Stimulated activated CD4-positive, alpha-beta T cell treated with anti-CD3 and anti-CD28 coated beads, Interleukin-4, amount 100 ng/mL, for 1 hour (primary cell): ENCODE results near the gene PHYH.
"Not testable (repeated sequence)": the region's sequence is repeated elsewhere in the genome, so short reads cannot be mapped to it uniquely, and the experiment has no call there.

Source experiments
- DNase-seq: peaks from one replicate; pipeline ENCODE4 v3.0.0-alpha.2; 2020

Gene PHYH

GRCh38 chr10:13299437-13300287, at the start of gene PHYH:
Gene PHYH (minus strand): TSS chr10:13300064. CDS start chr10:13300042, 22 bp downstream.
- DNase-seq = peak; percentile 78

- DNase-seq = peak; percentile 85
These were observed 48.6 kb upstream of the PHYH start, which contains the start of gene SEPHS1 for GRCh38 chr10:13348216-13349017. Gene SEPHS1 (minus strand): TSS chr10:13348293. CDS start chr10:13344950, 3,343 bp downstream.

- peak; percentile 84 for DNase-seq
These were observed 47.8 kb upstream of the PHYH start for GRCh38 chr10:13347500-13348156.

DNA sequence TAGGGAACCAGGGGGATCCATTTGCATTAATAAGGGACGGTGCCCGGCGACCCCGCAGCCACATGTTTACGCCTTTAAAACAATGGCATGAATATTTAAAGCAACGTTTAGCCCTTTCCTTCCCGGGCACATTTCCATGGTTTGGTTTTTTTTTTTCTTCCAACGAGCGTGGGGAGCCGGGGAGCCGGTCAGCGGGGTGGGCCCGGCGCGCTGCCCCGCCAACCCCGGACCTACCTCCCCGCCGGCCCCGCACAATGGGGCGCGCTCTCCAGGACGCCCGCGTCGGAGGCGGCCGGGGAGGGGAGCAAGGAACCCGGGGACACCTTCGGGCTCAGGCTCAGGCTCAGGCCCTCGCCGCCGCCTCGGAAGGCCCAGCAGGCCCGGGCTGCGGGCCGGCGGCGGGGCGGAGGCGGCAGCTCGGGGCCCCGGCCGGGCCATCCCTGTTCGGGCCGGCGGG, 47.2 kb upstream of the PHYH start:
- no peak for DNase-seq

DNA sequence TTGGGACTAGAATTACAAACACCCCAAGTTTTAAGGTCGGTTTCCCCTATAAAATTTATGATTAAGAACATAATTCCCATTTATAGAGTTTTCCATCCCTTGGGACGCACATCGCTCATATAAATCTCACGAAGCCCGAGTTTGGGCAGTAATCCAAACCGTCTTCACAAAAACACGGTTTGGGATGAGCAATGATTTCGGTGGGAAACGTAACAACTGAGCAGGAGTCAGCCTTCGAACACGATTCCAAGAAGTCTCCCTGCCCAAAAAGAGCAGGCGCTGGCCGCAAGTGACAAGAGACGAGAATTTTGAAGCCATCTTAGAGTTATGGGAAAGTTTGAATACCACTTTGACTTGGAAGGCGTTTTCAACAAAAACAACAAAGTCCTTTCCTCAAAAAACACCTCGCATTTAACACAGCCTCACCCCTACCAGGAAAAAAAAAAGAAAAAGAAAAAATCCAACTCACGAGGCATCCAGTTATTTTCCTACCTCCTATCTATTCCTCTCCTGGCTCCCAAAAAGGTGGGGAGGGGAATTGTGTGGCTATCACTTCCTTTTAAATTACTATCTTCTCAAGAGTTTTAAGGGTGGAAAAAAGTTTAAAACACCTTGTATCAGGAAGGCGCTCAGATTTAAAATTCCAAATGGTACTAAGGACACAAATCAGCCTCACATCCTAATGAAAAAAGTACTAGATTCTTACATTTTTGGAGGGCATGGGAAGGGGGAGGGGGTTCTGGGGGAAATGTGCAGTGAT, 46.6 kb upstream of the PHYH start:
- no peak for DNase-seq

DNA sequence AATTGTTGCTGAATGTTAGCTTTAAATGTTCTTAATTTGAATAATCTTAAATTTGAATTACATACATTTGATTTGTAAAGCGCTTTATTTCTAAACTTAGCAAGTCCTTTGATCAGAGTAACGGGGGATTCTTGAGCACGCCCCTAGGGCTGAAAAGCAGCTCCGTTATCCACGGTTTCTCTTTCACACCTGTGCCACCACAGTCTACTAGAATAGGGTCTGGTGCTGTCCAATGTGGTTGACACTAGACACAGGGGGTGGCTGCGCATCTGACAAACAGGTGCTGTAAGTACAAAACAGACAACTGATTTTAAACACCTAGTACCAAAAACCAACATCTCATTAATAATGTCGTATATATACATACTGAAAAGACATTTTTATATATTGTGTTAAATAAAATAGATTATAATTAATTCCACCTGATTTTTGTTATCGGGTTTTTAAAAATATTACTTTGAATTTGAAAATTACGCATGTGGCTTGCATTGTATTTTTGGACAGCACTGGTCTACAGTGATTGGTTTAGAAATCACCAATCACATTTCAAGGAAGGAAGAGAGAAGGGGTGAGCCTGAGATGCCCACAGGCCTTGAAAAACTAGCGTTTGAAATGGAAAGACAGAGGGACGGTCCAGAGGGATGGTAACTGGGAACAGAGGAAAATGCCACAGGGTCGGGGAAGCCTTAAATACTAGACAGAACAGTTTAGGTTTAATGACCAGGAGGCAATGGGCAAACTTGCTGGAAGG, 40.9 kb upstream of the PHYH start:
- DNase-seq = no peak

GRCh38 chr10:13340068-13340467, 40.2 kb upstream of the PHYH start:
- DNase-seq = no peak

- DNase-seq = no peak
These were observed 38.7 kb upstream of the PHYH start for GRCh38 chr10:13338390-13339110.

GRCh38 chr10:13337827-13338196, 37.9 kb upstream of the PHYH start:
- DNase-seq = no peak

DNA sequence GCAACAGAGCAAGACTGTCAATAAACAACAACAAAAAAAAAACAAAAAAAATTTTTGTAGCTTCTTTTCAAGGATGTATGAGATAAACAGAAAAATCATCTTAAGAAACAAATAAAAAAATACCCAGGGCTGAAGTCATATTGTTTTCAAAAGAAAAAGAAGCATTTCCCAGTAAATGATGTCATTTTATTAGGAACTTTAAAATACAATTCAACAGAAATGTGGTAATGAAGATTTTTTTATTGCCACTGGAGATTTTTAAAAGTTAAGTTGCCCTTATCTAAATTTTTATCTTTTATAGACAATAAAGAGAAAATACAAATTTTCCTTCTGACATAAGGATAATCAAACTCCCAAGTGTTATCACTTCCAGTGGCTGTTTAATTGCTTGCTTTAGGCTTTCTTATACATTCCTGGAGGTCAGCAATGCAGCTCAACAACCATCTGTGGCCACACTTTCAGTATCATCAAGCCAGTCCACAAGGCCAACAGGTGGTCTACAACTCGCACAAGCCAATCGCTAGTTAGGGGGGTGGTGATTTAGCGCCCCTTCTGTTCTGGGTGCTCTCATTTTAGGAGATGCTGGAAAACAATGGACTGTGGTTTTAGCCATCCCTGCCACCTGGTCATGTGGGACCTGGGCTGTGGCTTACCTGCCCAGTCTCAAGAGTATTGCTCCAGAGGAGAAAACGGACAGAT, 37.4 kb upstream of the PHYH start:
- DNase-seq = no peak

DNA sequence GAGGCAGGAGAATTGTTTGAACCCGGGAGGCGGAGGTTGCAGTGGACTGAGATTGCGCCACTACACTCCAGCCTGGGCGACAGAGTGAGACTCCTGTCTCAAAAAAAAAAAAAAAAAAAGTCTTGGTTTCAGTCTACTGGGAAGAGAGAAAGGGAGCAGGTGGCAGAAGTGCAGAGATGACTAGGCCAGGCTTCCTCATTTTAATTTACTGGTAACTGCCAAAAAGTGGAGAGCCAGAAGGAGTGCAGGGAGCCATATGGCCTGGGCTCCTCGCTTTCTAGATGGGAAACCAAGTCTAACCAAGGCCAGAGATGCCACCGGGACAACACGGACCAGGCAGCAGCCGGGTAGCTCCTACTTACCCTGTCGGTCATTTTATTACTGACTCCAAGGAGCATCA, 36.0 kb upstream of the PHYH start:
- no peak for DNase-seq

GRCh38 chr10:13334556-13334955, 34.7 kb upstream of the PHYH start:
- DNase-seq = no peak

- DNase-seq = no peak
These were observed 31.8 kb upstream of the PHYH start for GRCh38 chr10:13331646-13332045.

GRCh38 chr10:13330980-13331379, 31.1 kb upstream of the PHYH start:
- not testable (repeated sequence) for DNase-seq

DNA sequence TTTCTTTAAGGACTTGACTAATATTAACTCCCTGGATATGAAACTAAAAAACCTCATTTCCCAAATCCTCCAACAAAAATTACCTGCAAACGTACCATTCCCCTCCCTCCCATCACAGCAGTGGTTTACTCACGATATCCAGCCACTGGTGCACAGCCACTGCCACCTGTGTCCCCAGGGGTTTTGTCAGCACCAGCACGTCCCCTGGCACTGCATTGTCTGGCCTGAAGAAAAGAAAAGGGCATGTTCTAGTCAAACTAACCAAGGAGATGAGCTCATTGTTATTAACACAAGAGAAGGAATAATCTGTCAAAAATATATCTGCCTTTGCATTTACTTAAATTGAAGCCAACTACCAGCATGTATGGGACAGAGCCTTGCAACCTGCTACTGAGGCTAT, 29.7 kb upstream of the PHYH start:
- DNase-seq = no peak

GRCh38 chr10:13328613-13329012, 28.7 kb upstream of the PHYH start:
- DNase-seq = no peak

GRCh38 chr10:13328126-13328525, 28.3 kb upstream of the PHYH start:
- DNase-seq = no peak

- no peak for DNase-seq
These were observed 27.7 kb upstream of the PHYH start for GRCh38 chr10:13327534-13327933.

- DNase-seq = no peak
These were observed 22.8 kb upstream of the PHYH start for GRCh38 chr10:13322615-13323148.

DNA sequence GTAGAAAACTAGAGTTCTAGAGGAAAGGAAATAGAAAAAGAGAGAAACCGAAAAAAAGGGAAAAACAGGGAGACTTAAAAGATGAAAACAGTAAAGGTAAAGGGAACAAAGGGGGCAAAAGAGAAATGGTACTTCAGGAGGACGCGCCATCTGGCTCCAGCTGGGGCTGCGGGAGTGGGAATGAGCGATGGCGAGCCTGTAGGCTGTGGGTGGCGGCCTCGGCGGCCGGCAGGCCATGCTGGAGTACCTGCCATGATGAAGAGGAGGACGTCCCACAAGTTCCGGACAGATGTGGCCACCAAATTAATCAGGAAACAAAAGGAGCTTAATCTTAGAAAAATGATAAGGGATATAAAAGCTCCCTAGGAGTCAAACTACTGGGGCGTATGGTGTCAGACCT, 21.7 kb upstream of the PHYH start:
- no peak for DNase-seq
